ENCODE results near the gene C2orf74.

C2orf74 gene

GRCh38 chr2:61167579-61167978, 5.6 kb downstream of the C2orf74 start:
- H3K4me3 ChIP-seq (ENCODE audit: low read length, poor library complexity, severe bottlenecking) = no peak overlapping the region
- H3K9me3 ChIP-seq (ENCODE audit: insufficient read depth, low read depth, low read length) = no peaks in the 10 kb centered on the region
- no peaks in the 10 kb centered on the region for H3K36me3 ChIP-seq (ENCODE audit: insufficient read depth, low read length)
- no peak for TF ChIP-seq EZH2phosphoT487 (IDR thresholded peaks at IDR 0.05; ENCODE audit: borderline replicate concordance)
- no peak for TF ChIP-seq CTCF (conservative IDR thresholded peaks at IDR 0.05; ENCODE audit: low read length)
- no peak overlapping the region for H3K4me2 ChIP-seq (ENCODE audit: low read depth, low read length, poor library complexity, severe bottlenecking)
- H3K9me2 ChIP-seq (replicated peaks; ENCODE audit: low read depth, low read length) = no peaks in the 10 kb centered on the region
- no peaks in the 10 kb centered on the region for H3K27me3 ChIP-seq (ENCODE audit: insufficient read depth, low read length, poor library complexity, severe bottlenecking)
- H3K4me1 ChIP-seq (ENCODE audit: insufficient read depth, low read length, poor library complexity, severe bottlenecking) = no peaks in the 10 kb centered on the region
- H3K79me2 ChIP-seq (ENCODE audit: insufficient read depth, low read length) = no peaks in the 10 kb centered on the region
- no peaks in the 10 kb centered on the region for H3F3A ChIP-seq (ENCODE audit: low read depth)
- no peak overlapping the region for H2AFZ ChIP-seq (ENCODE audit: low read length)
- H3K9ac ChIP-seq (ENCODE audit: low read depth, low read length, poor library complexity, severe bottlenecking) = no peak overlapping the region
- no peaks in the 10 kb centered on the region for H4K20me1 ChIP-seq (ENCODE audit: insufficient read depth, low read length, poor library complexity, severe bottlenecking)

- Histone ChIP-seq H2AFZ (ENCODE audit: low read length) (no peak overlapping the region), H3K36me3 (ENCODE audit: insufficient read depth, low read length) (no peaks in the 10 kb centered on the region), H3K4me1 (ENCODE audit: insufficient read depth, low read length, poor library complexity, severe bottlenecking) (peaks cover 6% of the 10 kb centered on the region), H3K4me3 (ENCODE audit: low read length, poor library complexity, severe bottlenecking) (no peak overlapping the region), H3K9ac (ENCODE audit: low read depth, low read length, poor library complexity, severe bottlenecking) (no peak overlapping the region), H3K27me3 (ENCODE audit: insufficient read depth, low read length, poor library complexity, severe bottlenecking) (no peaks in the 10 kb centered on the region), H3K79me2 (ENCODE audit: insufficient read depth, low read length) (peaks cover 3% of the 10 kb centered on the region), H4K20me1 (ENCODE audit: insufficient read depth, low read length, poor library complexity, severe bottlenecking) (no peaks in the 10 kb centered on the region), H3K9me2 (replicated peaks; ENCODE audit: low read depth, low read length) (no peaks in the 10 kb centered on the region), H3K4me2 (ENCODE audit: low read depth, low read length, poor library complexity, severe bottlenecking) (no peak overlapping the region), H3F3A (ENCODE audit: low read depth) (no peaks in the 10 kb centered on the region), H3K9me3 (ENCODE audit: insufficient read depth, low read depth, low read length) (no peaks in the 10 kb centered on the region)
- TF ChIP-seq CTCF (conservative IDR thresholded peaks at IDR 0.05; ENCODE audit: low read length) (no peak), EZH2phosphoT487 (IDR thresholded peaks at IDR 0.05; ENCODE audit: borderline replicate concordance) (no peak)
Observed at GRCh38 chr2:61172671-61173070, 10.7 kb downstream of the C2orf74 start.

- Histone ChIP-seq H4K20me1 (ENCODE audit: insufficient read depth, low read length, poor library complexity, severe bottlenecking) (no peaks in the 10 kb centered on the region), H3K4me2 (ENCODE audit: low read depth, low read length, poor library complexity, severe bottlenecking) (no peak overlapping the region), H2AFZ (ENCODE audit: low read length) (no peak overlapping the region), H3K79me2 (ENCODE audit: insufficient read depth, low read length) (peaks cover 8% of the 10 kb centered on the region), H3K9ac (ENCODE audit: low read depth, low read length, poor library complexity, severe bottlenecking) (no peak overlapping the region), H3K4me1 (ENCODE audit: insufficient read depth, low read length, poor library complexity, severe bottlenecking) (peaks cover 7% of the 10 kb centered on the region), H3K36me3 (ENCODE audit: insufficient read depth, low read length) (no peaks in the 10 kb centered on the region), H3F3A (ENCODE audit: low read depth) (no peaks in the 10 kb centered on the region), H3K27me3 (ENCODE audit: insufficient read depth, low read length, poor library complexity, severe bottlenecking) (no peaks in the 10 kb centered on the region), H3K9me3 (ENCODE audit: insufficient read depth, low read depth, low read length) (no peaks in the 10 kb centered on the region), H3K9me2 (replicated peaks; ENCODE audit: low read depth, low read length) (no peaks in the 10 kb centered on the region), H3K4me3 (ENCODE audit: low read length, poor library complexity, severe bottlenecking) (no peak overlapping the region)
- TF ChIP-seq EZH2phosphoT487 (IDR thresholded peaks at IDR 0.05; ENCODE audit: borderline replicate concordance) (no peak), CTCF (conservative IDR thresholded peaks at IDR 0.05; ENCODE audit: low read length) (no peak)
Observed at GRCh38 chr2:61173116-61173515, 11.1 kb downstream of the C2orf74 start.
